ENCODE data around the gene MFGE8. TPM values are rescaled to one million over a fixed set of nuclear protein-coding genes. Genes with fewer than 3 reads are reported as not detected.

Gene MFGE8
- total and polyA plus RNA-seq, 9 of the 15 experiments (the other 6 are each of a cell fraction or from before 2014, with no cell fraction given): 2.3 to 142 (median 62.3) TPM

- TF ChIP-seq AFF1 (IDR thresholded peaks at IDR 0.05; ENCODE audit: low read depth in 1 of 2, partially characterized antibody in 2 of 2) (no peak), PURB (CRISPR knock-in tag; IDR thresholded peaks at IDR 0.05; ENCODE audit: low read depth) (no peak), STAT6 (CRISPR knock-in tag; IDR thresholded peaks at IDR 0.05) (no peak), PKNOX1 (IDR thresholded peaks at IDR 0.05) (no peak), ZNF778 (CRISPR knock-in tag; IDR thresholded peaks at IDR 0.05) (no peak), PHTF2 (CRISPR knock-in tag; IDR thresholded peaks at IDR 0.05) (no peak), ZNF324 (CRISPR knock-in tag; IDR thresholded peaks at IDR 0.05) (0 out of 2 replicates have a peak, but pooled peaks have one; percentile 29), REST (IDR thresholded peaks at IDR 0.05; ENCODE audit: borderline replicate concordance) (no peak), REST (CRISPR knock-in tag; IDR thresholded peaks at IDR 0.05; ENCODE audit: low read depth) (no peak), NONO (IDR thresholded peaks at IDR 0.05; ENCODE audit: low read depth in 2 of 2, low read length in 1 of 2) (no peak)
Observed at GRCh38 chr15:88950600-88951160, 37.5 kb upstream of the MFGE8 start (continued).

Data from K562 (cell line).